ENCODE measurements around the gene ABHD14A. TPM values are rescaled to one million over a fixed set of nuclear protein-coding genes. Genes with fewer than 3 reads are reported as not detected.

ABHD14A gene
- total and polyA plus RNA-seq, 2 donors (not counting 1 experiment from before 2014, with no cell fraction given), result 5.1 to 10.2 TPM

DNA sequence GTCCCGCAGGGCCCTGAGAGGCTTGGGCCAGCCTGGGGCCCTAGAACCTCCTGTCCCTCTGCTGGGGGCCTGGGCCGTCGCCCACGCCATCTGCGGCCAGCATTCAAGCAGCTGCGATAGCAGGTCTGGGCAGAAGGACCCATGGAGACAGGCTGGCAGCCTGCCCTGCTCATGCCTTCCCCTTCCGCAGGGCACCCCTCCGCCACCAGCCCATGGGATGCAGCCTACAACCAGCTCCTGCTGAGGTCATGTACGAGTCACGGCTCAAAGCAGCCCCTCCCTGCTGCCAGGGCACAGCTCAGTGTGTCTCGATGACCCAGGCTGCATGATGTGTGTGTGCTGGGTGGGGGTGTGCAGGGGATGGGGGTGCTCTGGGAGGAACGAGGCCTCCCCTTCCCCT lies 53.7 kb downstream of the ABHD14A start:
- DNase-seq (ENCODE audit: low read depth in 2 of 2), result peak in 1 of 2 donors; percentile 27
- Histone ChIP-seq H2AFZ (ENCODE audit: low read length) (no peak overlapping the region), H3K27me3 (ENCODE audit: control insufficient read depth, insufficient read depth, low read length) (no peaks in the 10 kb centered on the region), H3K9me3 (ENCODE audit: control insufficient read depth, insufficient read depth, low read depth, low read length) (no peaks in the 10 kb centered on the region), H3K79me2 (ENCODE audit: control insufficient read depth, insufficient read depth, low read length) (no peaks in the 10 kb centered on the region), H3K4me3 (replicated peaks in 1 of 4; ENCODE audit: control extremely low read depth in 1 of 4, insufficient read depth in 1 of 4, low read depth in 3 of 4, low read length in 4 of 4) (no peak overlapping the region), H3K27ac (ENCODE audit: insufficient read depth, low read length) (no peak overlapping the region), H3K36me3 (ENCODE audit: control insufficient read depth, insufficient read depth, low read length) (no peaks in the 10 kb centered on the region), H3K4me1 (ENCODE audit: control insufficient read depth, extremely low read depth, insufficient read depth, low read length) (peaks cover 3% of the 10 kb centered on the region), H3K4me2 (ENCODE audit: extremely low read depth, insufficient read depth, low read length) (no peak overlapping the region), H3K9ac (ENCODE audit: insufficient read depth, low read length) (no peak overlapping the region), H4K20me1 (ENCODE audit: control insufficient read depth, extremely low read depth, insufficient read depth, low read length) (no peaks in the 10 kb centered on the region)
- no peak for TF ChIP-seq EZH2 (IDR thresholded peaks at IDR 0.05; ENCODE audit: low read length, missing control alignments)
- TF ChIP-seq, protein P1, sequence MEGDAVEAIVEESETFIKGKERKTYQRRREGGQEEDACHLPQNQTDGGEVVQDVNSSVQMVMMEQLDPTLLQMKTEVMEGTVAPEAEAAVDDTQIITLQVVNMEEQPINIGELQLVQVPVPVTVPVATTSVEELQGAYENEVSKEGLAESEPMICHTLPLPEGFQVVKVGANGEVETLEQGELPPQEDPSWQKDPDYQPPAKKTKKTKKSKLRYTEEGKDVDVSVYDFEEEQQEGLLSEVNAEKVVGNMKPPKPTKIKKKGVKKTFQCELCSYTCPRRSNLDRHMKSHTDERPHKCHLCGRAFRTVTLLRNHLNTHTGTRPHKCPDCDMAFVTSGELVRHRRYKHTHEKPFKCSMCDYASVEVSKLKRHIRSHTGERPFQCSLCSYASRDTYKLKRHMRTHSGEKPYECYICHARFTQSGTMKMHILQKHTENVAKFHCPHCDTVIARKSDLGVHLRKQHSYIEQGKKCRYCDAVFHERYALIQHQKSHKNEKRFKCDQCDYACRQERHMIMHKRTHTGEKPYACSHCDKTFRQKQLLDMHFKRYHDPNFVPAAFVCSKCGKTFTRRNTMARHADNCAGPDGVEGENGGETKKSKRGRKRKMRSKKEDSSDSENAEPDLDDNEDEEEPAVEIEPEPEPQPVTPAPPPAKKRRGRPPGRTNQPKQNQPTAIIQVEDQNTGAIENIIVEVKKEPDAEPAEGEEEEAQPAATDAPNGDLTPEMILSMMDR (conservative IDR thresholded peaks at IDR 0.05 in 1 of 2, IDR thresholded peaks at IDR 0.05 in 1 of 2; ENCODE audit: low read depth in 1 of 2, low read length in 2 of 2), result no peak

DNA sequence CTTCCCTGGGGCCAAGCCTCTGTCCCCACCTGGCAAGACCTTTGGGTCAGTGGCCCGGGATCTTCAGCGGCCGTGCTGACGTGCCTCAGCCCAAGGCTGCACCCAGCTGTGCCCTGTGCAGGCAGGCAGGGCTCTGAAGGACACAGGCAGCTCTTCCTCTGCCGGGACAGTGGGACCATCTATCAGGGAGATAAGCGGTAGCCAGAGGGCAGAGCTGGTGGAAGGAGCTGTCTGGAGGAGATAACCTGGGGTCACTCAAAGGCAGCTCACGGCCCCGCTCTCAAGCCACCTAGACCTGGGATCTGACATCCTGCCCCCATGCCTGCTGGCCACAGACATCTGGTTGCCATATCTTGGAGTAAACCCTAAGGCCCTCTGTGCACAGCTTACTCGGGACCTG lies 54.2 kb downstream of the ABHD14A start:
- no peak overlapping the region for H3K4me2 ChIP-seq (ENCODE audit: extremely low read depth, insufficient read depth, low read length)
- H3K9ac ChIP-seq (ENCODE audit: insufficient read depth, low read length), result no peak overlapping the region
- no peaks in the 10 kb centered on the region for H3K79me2 ChIP-seq (ENCODE audit: control insufficient read depth, insufficient read depth, low read length)
- no peak for TF ChIP-seq EZH2 (IDR thresholded peaks at IDR 0.05; ENCODE audit: low read length, missing control alignments)
- TF ChIP-seq, protein P1 (conservative IDR thresholded peaks at IDR 0.05 in 1 of 2, IDR thresholded peaks at IDR 0.05 in 1 of 2; ENCODE audit: low read depth in 1 of 2, low read length in 2 of 2), result no peak
- DNase-seq (ENCODE audit: low read depth in 2 of 2), result no peak
- H2AFZ ChIP-seq (ENCODE audit: low read length), result no peak overlapping the region
- H3K4me3 ChIP-seq (replicated peaks in 1 of 4; ENCODE audit: control extremely low read depth in 1 of 4, insufficient read depth in 1 of 4, low read depth in 3 of 4, low read length in 4 of 4), result no peak overlapping the region
- no peaks in the 10 kb centered on the region for H4K20me1 ChIP-seq (ENCODE audit: control insufficient read depth, extremely low read depth, insufficient read depth, low read length)
- no peaks in the 10 kb centered on the region for H3K36me3 ChIP-seq (ENCODE audit: control insufficient read depth, insufficient read depth, low read length)
- no peaks in the 10 kb centered on the region for H3K27me3 ChIP-seq (ENCODE audit: control insufficient read depth, insufficient read depth, low read length)
- no peak overlapping the region for H3K27ac ChIP-seq (ENCODE audit: insufficient read depth, low read length)
- H3K4me1 ChIP-seq (ENCODE audit: control insufficient read depth, extremely low read depth, insufficient read depth, low read length), result no peaks in the 10 kb centered on the region
- no peaks in the 10 kb centered on the region for H3K9me3 ChIP-seq (ENCODE audit: control insufficient read depth, insufficient read depth, low read depth, low read length)

DNA sequence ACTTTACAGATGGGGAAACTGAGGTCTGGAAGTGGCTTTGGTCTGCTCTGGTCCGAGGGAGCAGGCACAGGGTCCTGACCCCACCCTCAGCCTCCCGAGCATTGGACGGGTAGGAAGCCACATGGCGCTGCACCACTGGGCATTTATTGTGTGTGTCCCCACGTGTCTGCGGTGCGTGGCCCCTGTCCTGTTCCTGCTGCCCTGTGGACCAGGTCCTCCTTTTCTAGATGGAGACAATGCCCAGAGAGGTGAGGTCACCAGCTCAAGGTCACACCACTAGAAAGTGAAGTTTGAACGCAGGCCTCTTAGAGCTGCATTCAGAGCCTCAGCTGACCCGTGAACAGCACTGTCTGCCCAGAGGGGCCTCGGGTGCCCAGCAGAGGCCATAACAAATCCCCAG lies 54.7 kb downstream of the ABHD14A start:
- Histone ChIP-seq H3K27me3 (ENCODE audit: control insufficient read depth, insufficient read depth, low read length) (no peaks in the 10 kb centered on the region), H3K4me1 (ENCODE audit: control insufficient read depth, extremely low read depth, insufficient read depth, low read length) (no peaks in the 10 kb centered on the region)

More for the DNA sequence above, 54.7 kb downstream of the ABHD14A start:
- Histone ChIP-seq H4K20me1 (ENCODE audit: control insufficient read depth, extremely low read depth, insufficient read depth, low read length) (no peaks in the 10 kb centered on the region), H3K4me3 (replicated peaks in 1 of 4; ENCODE audit: control extremely low read depth in 1 of 4, insufficient read depth in 1 of 4, low read depth in 3 of 4, low read length in 4 of 4) (no peak overlapping the region), H3K9ac (ENCODE audit: insufficient read depth, low read length) (no peak overlapping the region), H3K9me3 (ENCODE audit: control insufficient read depth, insufficient read depth, low read depth, low read length) (no peaks in the 10 kb centered on the region), H3K4me2 (ENCODE audit: extremely low read depth, insufficient read depth, low read length) (no peak overlapping the region), H3K27ac (ENCODE audit: insufficient read depth, low read length) (no peak overlapping the region), H2AFZ (ENCODE audit: low read length) (no peak overlapping the region), H3K79me2 (ENCODE audit: control insufficient read depth, insufficient read depth, low read length) (no peaks in the 10 kb centered on the region), H3K36me3 (ENCODE audit: control insufficient read depth, insufficient read depth, low read length) (no peaks in the 10 kb centered on the region)
- no peak for DNase-seq (ENCODE audit: low read depth in 2 of 2)
- no peak for TF ChIP-seq EZH2 (IDR thresholded peaks at IDR 0.05; ENCODE audit: low read length, missing control alignments)
- TF ChIP-seq, protein P1 (conservative IDR thresholded peaks at IDR 0.05 in 1 of 2, IDR thresholded peaks at IDR 0.05 in 1 of 2; ENCODE audit: low read depth in 1 of 2, low read length in 2 of 2), result no peak

Other genes starting within 250 kb of the ABHD14A start
- not detected in 2 replicates for gene IQCF6, start 195.8 kb upstream of the ABHD14A start, total RNA-seq
- not detected in 2 replicates for gene IQCF6, start 195.8 kb upstream of the ABHD14A start, polyA plus RNA-seq
- not detected in 2 replicates for gene IQCF2, start 113.4 kb upstream of the ABHD14A start, total RNA-seq
- not detected in 2 replicates for gene IQCF2, start 113.4 kb upstream of the ABHD14A start, polyA plus RNA-seq
- not detected in 2 replicates for gene IQCF5, start 99.5 kb upstream of the ABHD14A start, total RNA-seq
- gene IQCF5, start 99.5 kb upstream of the ABHD14A start, polyA plus RNA-seq, result not detected in 2 replicates
- not detected in 2 replicates for gene IQCF1, start 71.7 kb upstream of the ABHD14A start, total RNA-seq
- not detected in 2 replicates for gene IQCF1, start 71.7 kb upstream of the ABHD14A start, polyA plus RNA-seq
- gene RRP9, start 33.2 kb upstream of the ABHD14A start, total RNA-seq, result 19.7 and 29.5 TPM in 2 replicates
- 10.6 and 20.5 TPM in 2 replicates for gene RRP9, start 33.2 kb upstream of the ABHD14A start, polyA plus RNA-seq
- gene PARP3, start 32.7 kb upstream of the ABHD14A start, total RNA-seq, result 19.3 and 44.1 TPM in 2 replicates
- 13.3 and 22.8 TPM in 2 replicates for gene PARP3, start 32.7 kb upstream of the ABHD14A start, polyA plus RNA-seq
- under 0.01 TPM in 2 replicates for gene GPR62, start 19.7 kb upstream of the ABHD14A start, total RNA-seq
- 0.02 TPM in 1 of 2 replicates, not detected in the other for gene GPR62, start 19.7 kb upstream of the ABHD14A start, polyA plus RNA-seq
- 23.4 and 46.2 TPM in 2 replicates for gene PCBP4, start 7.6 kb upstream of the ABHD14A start, total RNA-seq
- 40.2 and 47.1 TPM in 2 replicates for gene PCBP4, start 7.6 kb upstream of the ABHD14A start, polyA plus RNA-seq
- 21.1 and 27.4 TPM in 2 replicates for gene ABHD14B, start 1.0 kb upstream of the ABHD14A start, total RNA-seq
- gene ABHD14B, start 1.0 kb upstream of the ABHD14A start, polyA plus RNA-seq, result 38.2 and 46.3 TPM in 2 replicates
- gene ACY1, start 8.5 kb downstream of the ABHD14A start, total RNA-seq, result 36.0 and 40.3 TPM in 2 replicates
- gene ACY1, start 8.5 kb downstream of the ABHD14A start, polyA plus RNA-seq, result 21.4 and 26.9 TPM in 2 replicates
- gene RPL29, start 20.8 kb downstream of the ABHD14A start, total RNA-seq, result 1,076 and 1,351 TPM in 2 replicates
- gene RPL29, start 20.8 kb downstream of the ABHD14A start, polyA plus RNA-seq, result 1,512 and 1,580 TPM in 2 replicates
- 5.4 and 5.6 TPM in 2 replicates for gene DUSP7, start 81.5 kb downstream of the ABHD14A start, total RNA-seq
- 23.7 and 26.5 TPM in 2 replicates for gene DUSP7, start 81.5 kb downstream of the ABHD14A start, polyA plus RNA-seq
- gene POC1A, start 179.4 kb downstream of the ABHD14A start, total RNA-seq, result 3.1 and 17.7 TPM in 2 replicates
- 3.8 and 13.1 TPM in 2 replicates for gene POC1A, start 179.4 kb downstream of the ABHD14A start, polyA plus RNA-seq
- gene ALAS1, start 223.1 kb downstream of the ABHD14A start, total RNA-seq, result 43.4 and 61.8 TPM in 2 replicates
- gene ALAS1, start 223.1 kb downstream of the ABHD14A start, polyA plus RNA-seq, result 60.9 and 84.4 TPM in 2 replicates

Data from fibroblast of lung (primary cell).